Suprapubic skin (tissue), 4 donors: ENCODE data around the gene WDR27.

Experiments used
- EP300 ChIP-seq: sonication (generic); formaldehyde crosslinking; IDR thresholded peaks from one replicate; pipeline ENCODE4 v1.6.1; 2017; ENCODE audit warnings: antibody characterized with exemption
- POLR2A ChIP-seq, 2 donors: fragments of 450-650 bp; IDR thresholded peaks; one replicate each; pipeline ENCODE4 v1.6.1; 2017; ENCODE audit warnings: antibody characterized with exemption in 2 of 2, mild to moderate bottlenecking in 2 of 2, moderate library complexity in 2 of 2
- POLR2AphosphoS5 ChIP-seq, 3 donors: sonication (generic); formaldehyde crosslinking; IDR thresholded peaks; one replicate each; pipeline ENCODE4 v1.6.1; 2017; ENCODE audit warnings: antibody characterized with exemption in 3 of 3
- TF ChIP-seq, protein P1 (sequence below), 2 donors: fragments of 200-600 bp in 1 of 2; fragments of 450-650 bp in 1 of 2; sonication (generic) in 1 of 2; IDR thresholded peaks; one replicate each; pipeline ENCODE4 v1.5.1; 2016 to 2019; ENCODE audit warnings: antibody characterized with exemption in 2 of 2, mild to moderate bottlenecking in 1 of 2, moderate library complexity in 1 of 2

DNA sequence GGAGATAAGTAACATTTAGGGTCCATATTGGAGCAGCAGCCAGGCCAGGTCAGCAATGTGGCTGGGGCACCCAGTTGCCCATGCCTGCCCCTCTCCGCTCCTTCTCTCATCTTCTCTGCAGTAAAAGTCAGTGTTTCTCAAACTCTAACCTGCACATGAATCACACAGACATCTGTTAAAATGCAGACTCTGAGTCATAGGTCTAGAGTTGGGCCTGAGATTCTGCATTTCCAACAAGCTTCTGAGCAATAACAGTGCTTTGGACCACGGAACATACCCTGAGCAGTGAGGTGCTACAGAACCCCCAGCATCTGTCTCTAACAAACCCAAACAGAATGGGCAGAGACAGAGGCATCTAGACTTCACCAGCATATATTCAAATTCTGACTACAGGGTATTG lies 12.3 kb upstream of the WDR27 start:
- no peak for TF ChIP-seq POLR2A (IDR thresholded peaks at IDR 0.05)
- TF ChIP-seq, protein P1, sequence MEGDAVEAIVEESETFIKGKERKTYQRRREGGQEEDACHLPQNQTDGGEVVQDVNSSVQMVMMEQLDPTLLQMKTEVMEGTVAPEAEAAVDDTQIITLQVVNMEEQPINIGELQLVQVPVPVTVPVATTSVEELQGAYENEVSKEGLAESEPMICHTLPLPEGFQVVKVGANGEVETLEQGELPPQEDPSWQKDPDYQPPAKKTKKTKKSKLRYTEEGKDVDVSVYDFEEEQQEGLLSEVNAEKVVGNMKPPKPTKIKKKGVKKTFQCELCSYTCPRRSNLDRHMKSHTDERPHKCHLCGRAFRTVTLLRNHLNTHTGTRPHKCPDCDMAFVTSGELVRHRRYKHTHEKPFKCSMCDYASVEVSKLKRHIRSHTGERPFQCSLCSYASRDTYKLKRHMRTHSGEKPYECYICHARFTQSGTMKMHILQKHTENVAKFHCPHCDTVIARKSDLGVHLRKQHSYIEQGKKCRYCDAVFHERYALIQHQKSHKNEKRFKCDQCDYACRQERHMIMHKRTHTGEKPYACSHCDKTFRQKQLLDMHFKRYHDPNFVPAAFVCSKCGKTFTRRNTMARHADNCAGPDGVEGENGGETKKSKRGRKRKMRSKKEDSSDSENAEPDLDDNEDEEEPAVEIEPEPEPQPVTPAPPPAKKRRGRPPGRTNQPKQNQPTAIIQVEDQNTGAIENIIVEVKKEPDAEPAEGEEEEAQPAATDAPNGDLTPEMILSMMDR (IDR thresholded peaks at IDR 0.05) = no peak
- no peak for TF ChIP-seq EP300
- no peak for TF ChIP-seq POLR2AphosphoS5 (IDR thresholded peaks at IDR 0.05)
